OCI-LY1 (cell line): ENCODE data around the gene ORM2.
"Not testable (repeated sequence)": the region's sequence is repeated elsewhere in the genome, so short reads cannot be mapped to it uniquely, and the experiment has no call there.

Experiments
- CTCF ChIP-seq: fragments of 200-600 bp; sonication (generic), shearing (Covaris generic); IDR thresholded peaks from 2 replicates; pipeline ENCODE4 v1.5.1; 2017; ENCODE audit warnings: mild to moderate bottlenecking, antibody characterized with exemption, low read length, moderate library complexity, mixed read lengths
- EZH2 ChIP-seq: fragments of 200-600 bp; sonication (generic), shearing (Covaris generic); IDR thresholded peaks from 2 replicates; pipeline ENCODE4 v1.8.0; 2017; ENCODE audit warnings: borderline replicate concordance, mixed run types, mild to moderate bottlenecking, antibody characterized with exemption, low read length, moderate library complexity, mixed read lengths

- TF ChIP-seq CTCF, EZH2: not testable (repeated sequence)
These were observed 7.4 kb upstream of the ORM2 start for GRCh38 chr9:114322160-114322818.
